Fibroblast of the aortic adventitia (primary cell): ENCODE results near the gene NFKB1. TPM values are rescaled to one million over a fixed set of nuclear protein-coding genes. Genes with fewer than 3 reads are reported as not detected.

Experiments
- DNase-seq: peaks from one replicate; pipeline ENCODE4 v3.0.0-alpha.2; 2010; ENCODE audit warnings: low read depth
- H3K4me3 ChIP-seq: 2 replicates; pipeline ENCODE4 v1.5.1; 2011; ENCODE audit warnings: low read depth, mild to moderate bottlenecking, control low read depth, low read length, moderate library complexity
- CTCF ChIP-seq: IDR thresholded peaks from 2 replicates; pipeline ENCODE4 v1.5.1; 2011; ENCODE audit warnings: mild to moderate bottlenecking, low read length, control low read depth, inconsistent platforms; ENCODE audit not compliant: insufficient read depth
- total RNA-seq: library from RNA; depleted of rRNA; stranded (reverse); fragments of >200 nt; gene quantifications from 2 replicates; pipeline ENCODE4 v1.2.3, GENCODE V29; 2012; ENCODE audit warnings: low replicate concordance

Gene NFKB1
- total RNA-seq, 1 donor = 21.3 TPM

DNA sequence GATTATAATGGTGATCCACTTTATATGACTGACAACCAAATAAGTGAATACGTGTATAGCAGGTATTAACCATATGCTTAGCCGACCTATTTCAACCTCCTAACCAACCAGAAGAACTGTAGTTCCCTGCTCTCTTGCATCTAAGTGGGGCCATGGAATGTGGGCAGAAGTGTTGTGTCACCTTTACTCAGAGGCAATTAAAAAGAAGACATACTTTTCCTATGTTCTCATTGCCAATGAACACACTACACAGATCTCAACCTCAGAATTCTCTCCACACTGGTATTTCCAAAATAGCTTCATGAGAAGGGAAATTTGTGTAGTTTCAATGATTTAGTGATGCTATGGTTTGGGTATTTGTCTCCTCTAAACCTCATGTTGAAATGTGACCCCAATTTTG is 3.2 kb upstream of the NFKB1 start:
- no peak for TF ChIP-seq CTCF

GRCh38 chr4:102500352-102500695 is 835 bp upstream of the NFKB1 start:
- DNase-seq = no peak
- H3K4me3 ChIP-seq = peak overlapping the region; percentile 86
- TF ChIP-seq CTCF = peak; percentile 16

More for the DNA sequence above, 3.2 kb upstream of the NFKB1 start:
- no peak for DNase-seq
- no peak overlapping the region for H3K4me3 ChIP-seq

DNA sequence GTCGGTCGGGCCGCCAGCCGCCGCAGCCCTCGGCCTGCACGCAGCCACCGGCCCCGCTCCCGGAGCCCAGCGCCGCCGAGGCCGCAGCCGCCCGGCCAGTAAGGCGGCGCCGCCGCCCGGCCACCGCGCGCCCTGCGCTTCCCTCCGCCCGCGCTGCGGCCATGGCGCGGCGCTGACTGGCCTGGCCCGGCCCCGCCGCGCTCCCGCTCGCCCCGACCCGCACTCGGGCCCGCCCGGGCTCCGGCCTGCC is 213 bp downstream of the NFKB1 start:
- TF ChIP-seq CTCF = no peak
- H3K4me3 ChIP-seq = peak overlapping the region; percentile 86
- no peak for DNase-seq

DNA sequence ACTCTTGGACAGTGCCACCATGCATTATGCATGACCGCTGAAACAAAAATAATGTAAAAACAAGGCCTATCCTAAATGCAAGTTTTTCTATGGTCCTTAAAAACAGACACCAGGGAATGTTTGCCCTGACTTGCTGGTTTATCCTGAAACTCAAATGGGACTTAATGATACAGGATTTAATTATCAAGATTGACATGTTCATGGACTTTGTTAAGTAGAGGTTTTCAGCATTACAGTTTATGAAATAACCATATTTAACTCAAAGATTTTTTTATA is 1.3 kb downstream of the NFKB1 start:
- H3K4me3 ChIP-seq = peak overlapping the region; percentile 86
- TF ChIP-seq CTCF = no peak
- DNase-seq = no peak

DNA sequence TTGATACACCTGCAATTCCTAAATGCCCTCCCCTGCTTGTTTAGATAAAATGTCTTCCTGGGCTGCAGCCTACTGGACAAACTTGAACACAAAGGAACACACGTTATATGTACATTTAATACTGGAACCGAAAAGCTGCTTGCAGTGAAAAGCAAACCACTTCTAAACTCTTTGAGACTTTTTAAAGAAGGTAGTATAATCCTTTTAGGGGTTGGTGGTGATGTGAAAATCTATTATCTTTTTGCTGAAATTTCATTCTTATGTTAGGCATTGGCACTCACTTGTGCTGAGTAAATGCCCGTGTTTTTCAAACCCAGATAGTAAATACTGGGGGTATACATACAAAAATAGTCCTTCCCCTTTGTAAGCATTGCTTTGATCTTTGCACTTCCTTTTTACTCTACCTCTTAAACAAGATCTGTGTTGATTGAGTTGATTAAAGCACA is 2.2 kb downstream of the NFKB1 start:
- peak overlapping the region; percentile 86 for H3K4me3 ChIP-seq
- no peak for DNase-seq
- TF ChIP-seq CTCF = no peak

GRCh38 chr4:102503831-102504786 is 3.0 kb downstream of the NFKB1 start:
- no peak overlapping the region for H3K4me3 ChIP-seq
- no peak for TF ChIP-seq CTCF
- DNase-seq = no peak

DNA sequence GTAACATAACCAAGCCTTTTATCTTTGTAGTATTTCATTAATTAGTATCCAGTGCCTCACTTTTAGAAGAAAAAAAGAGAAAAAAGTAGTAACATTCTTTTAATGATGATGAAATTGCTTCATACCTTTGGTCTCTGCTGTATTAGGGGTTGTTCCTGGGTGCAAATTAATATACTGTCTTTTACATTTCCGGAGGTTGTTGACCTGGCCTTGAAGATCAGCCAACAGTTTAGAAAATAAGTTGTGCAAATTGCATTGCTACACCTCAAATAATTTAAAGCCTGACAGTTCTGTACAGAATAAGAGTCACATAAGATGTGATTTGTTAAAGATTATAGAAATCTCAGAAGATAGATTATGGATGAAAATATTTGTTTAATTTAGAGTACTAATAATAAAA is 3.8 kb downstream of the NFKB1 start:
- no peak for DNase-seq
- H3K4me3 ChIP-seq = no peak overlapping the region
- no peak for TF ChIP-seq CTCF
